Heart left ventricle (tissue), 13 donors: ENCODE data around the gene OPN4.

Source experiments
- CTCF ChIP-seq, 12 donors: fragments of 200-600 bp; sonication (generic) in 4 of 12; IDR thresholded peaks; one replicate each; pipeline versions ENCODE4 v1.5.0 to v1.8.0; 2018 to 2022; ENCODE audit warnings: antibody characterized with exemption in 12 of 12, mild to moderate bottlenecking in 5 of 12
- POLR2A ChIP-seq, 2 donors: fragments of 450-650 bp; IDR thresholded peaks; one replicate each; pipeline ENCODE4 v1.6.1; 2017; ENCODE audit warnings: antibody characterized with exemption in 2 of 2, mild to moderate bottlenecking in 2 of 2, moderate library complexity in 2 of 2
- donor health status: ischemic (EF 13 %, LVEDD 7.1; RV severe dilation, severe dysfunction).
- donor health status: DM: no; HTN: yes; CAD: no.
- donor health status: DM: no; HTN: no; CAD: no.
- donor health status: ischemic (EF 25% LVEDD 6.9; RV normal size, moderate dysfunction).
- donor health status: ischemic (EF 25% LVEDD 5.7; RV mildly dilated, moderate dysfunction).
- donor health status: ischemic (EF 35%, LVEDD 5.7; RV mildly dilated, moderate dysfunction).
- donor health status: nonischemic (EF 11% LVEDD 7.7; RV severe dilation, severe dysfunction).
- donor health status: DM: yes; HTN: yes; CAD: no.
- donor health status: PGD.
- donor health status: ischemic (EF 29% LVEDD 5.4; RV normal size, mild dysfunction).
- donor health status: nonischemic (EF 23%, LVEDD 6.1; RV moderate dilation, normal function).

- no peak for TF ChIP-seq CTCF (IDR thresholded peaks at IDR 0.05)
- peak in 1 of 2 donors; percentile 41 for TF ChIP-seq POLR2A (IDR thresholded peaks at IDR 0.05)
Measured at GRCh38 chr10:86665868-86666267, 11.5 kb downstream of the OPN4 start.
